ENCODE results near the gene PRKAG2. TPM values are rescaled to one million over a fixed set of nuclear protein-coding genes. Genes with fewer than 3 reads are reported as not detected.

The PRKAG2 gene
- total RNA-seq, 1 donor from 2014 or later, result 15.7 TPM

DNA sequence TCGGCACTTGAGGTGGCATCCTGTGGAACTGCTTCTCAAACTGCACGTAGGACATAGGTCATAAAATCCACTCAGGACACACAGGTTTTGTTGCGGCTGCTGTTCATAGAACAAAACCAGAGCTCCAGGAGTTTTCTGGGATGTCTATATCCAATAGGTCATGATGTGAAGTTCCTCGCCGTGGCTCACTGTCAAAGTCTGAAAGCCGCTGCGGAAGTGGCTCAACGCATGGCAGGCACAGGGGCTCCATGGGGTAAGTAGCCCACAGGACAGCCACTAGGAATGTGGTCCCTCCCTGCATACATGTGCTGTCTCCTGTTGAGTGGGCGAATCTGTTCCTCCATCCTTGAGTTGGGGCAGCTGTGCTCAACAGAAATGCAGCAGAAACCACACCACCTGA, 72.2 kb downstream of the PRKAG2 start:
- no peaks in the 10 kb centered on the region for H3K36me3 Mint-ChIP-seq
- H3K27ac Mint-ChIP-seq, result no peak overlapping the region
- peaks cover 2% of the 10 kb centered on the region for H3K4me1 Mint-ChIP-seq
- no peak for DNase-seq (ENCODE audit: low spot score in 2 of 2, unreplicated experiment in 2 of 2)
- TF ChIP-seq, protein P1, sequence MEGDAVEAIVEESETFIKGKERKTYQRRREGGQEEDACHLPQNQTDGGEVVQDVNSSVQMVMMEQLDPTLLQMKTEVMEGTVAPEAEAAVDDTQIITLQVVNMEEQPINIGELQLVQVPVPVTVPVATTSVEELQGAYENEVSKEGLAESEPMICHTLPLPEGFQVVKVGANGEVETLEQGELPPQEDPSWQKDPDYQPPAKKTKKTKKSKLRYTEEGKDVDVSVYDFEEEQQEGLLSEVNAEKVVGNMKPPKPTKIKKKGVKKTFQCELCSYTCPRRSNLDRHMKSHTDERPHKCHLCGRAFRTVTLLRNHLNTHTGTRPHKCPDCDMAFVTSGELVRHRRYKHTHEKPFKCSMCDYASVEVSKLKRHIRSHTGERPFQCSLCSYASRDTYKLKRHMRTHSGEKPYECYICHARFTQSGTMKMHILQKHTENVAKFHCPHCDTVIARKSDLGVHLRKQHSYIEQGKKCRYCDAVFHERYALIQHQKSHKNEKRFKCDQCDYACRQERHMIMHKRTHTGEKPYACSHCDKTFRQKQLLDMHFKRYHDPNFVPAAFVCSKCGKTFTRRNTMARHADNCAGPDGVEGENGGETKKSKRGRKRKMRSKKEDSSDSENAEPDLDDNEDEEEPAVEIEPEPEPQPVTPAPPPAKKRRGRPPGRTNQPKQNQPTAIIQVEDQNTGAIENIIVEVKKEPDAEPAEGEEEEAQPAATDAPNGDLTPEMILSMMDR (IDR thresholded peaks at IDR 0.05; ENCODE audit: unreplicated experiment), result no peak
- H3K27me3 Mint-ChIP-seq (ENCODE audit: low read depth), result peaks cover 52% of the 10 kb centered on the region
- H3K4me3 Mint-ChIP-seq, result no peak overlapping the region
- no peaks in the 10 kb centered on the region for H3K9me3 Mint-ChIP-seq

DNA sequence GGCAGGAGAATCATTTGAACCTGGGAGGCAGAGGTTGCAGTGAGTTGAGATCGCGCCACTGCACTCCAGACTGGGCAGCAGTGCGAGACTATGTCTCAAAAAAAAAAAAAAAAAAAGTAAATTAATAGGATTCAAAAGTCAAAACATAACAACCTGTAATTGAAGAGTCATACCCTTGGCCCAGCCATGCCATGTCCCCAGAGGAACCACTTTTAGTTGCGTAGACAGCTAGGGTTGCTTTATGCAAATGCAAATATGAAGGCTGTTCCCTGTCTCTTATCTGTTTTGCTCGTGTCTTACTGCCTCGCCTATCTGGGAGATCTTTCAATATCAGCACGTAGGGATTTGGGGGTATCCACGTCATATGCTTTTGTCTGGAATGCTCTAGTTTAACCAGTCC, 73.1 kb downstream of the PRKAG2 start:
- Mint-ChIP-seq H3K4me3 (no peak overlapping the region), H3K36me3 (no peaks in the 10 kb centered on the region), H3K4me1 (peaks cover 2% of the 10 kb centered on the region), H3K9me3 (no peaks in the 10 kb centered on the region), H3K27me3 (ENCODE audit: low read depth) (peaks cover 49% of the 10 kb centered on the region), H3K27ac (no peak overlapping the region)
- TF ChIP-seq, protein P1 (IDR thresholded peaks at IDR 0.05; ENCODE audit: unreplicated experiment), result no peak
- no peak for DNase-seq (ENCODE audit: low spot score in 2 of 2, unreplicated experiment in 2 of 2)

GRCh38 chr7:151802469-151802846, 74.5 kb downstream of the PRKAG2 start:
- Mint-ChIP-seq H3K27ac (no peak overlapping the region), H3K27me3 (ENCODE audit: low read depth) (peaks cover 40% of the 10 kb centered on the region), H3K4me1 (peaks cover 2% of the 10 kb centered on the region), H3K9me3 (no peaks in the 10 kb centered on the region), H3K4me3 (no peak overlapping the region), H3K36me3 (no peaks in the 10 kb centered on the region)
- TF ChIP-seq, protein P1 (IDR thresholded peaks at IDR 0.05; ENCODE audit: unreplicated experiment), result no peak
- no peak for DNase-seq (ENCODE audit: low spot score in 2 of 2, unreplicated experiment in 2 of 2)

GRCh38 chr7:151801782-151802468, 75.0 kb downstream of the PRKAG2 start:
- Mint-ChIP-seq H3K36me3 (no peaks in the 10 kb centered on the region), H3K27me3 (ENCODE audit: low read depth) (peaks cover 37% of the 10 kb centered on the region), H3K4me3 (no peak overlapping the region), H3K9me3 (no peaks in the 10 kb centered on the region), H3K27ac (no peak overlapping the region), H3K4me1 (peaks cover 2% of the 10 kb centered on the region)
- no peak for DNase-seq (ENCODE audit: low spot score in 2 of 2, unreplicated experiment in 2 of 2)
- TF ChIP-seq, protein P1 (IDR thresholded peaks at IDR 0.05; ENCODE audit: unreplicated experiment), result no peak

DNA sequence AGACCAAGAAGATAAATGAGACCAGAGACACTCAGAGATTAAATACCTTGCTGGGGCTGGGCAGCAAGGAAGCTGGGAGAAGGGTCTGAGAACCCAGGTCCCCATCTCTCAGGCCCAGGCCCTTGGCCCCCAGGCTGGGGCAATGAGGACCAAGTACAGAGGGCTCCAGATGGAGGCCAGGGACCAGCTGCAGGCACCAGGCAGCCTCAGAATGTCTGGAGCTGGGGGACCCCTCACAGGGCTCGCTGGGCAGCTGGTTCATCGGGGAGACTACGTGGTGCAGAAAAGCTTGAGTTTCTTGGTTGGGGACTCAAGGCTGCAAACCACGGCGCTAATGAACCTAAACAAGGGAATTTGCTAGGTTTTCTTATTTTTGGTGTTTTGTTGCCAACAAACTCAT, 75.6 kb downstream of the PRKAG2 start:
- DNase-seq (ENCODE audit: low spot score in 2 of 2, unreplicated experiment in 2 of 2), result no peak
- Mint-ChIP-seq H3K4me3 (no peak overlapping the region), H3K27ac (no peak overlapping the region), H3K36me3 (no peaks in the 10 kb centered on the region), H3K9me3 (no peaks in the 10 kb centered on the region), H3K27me3 (ENCODE audit: low read depth) (peaks cover 30% of the 10 kb centered on the region), H3K4me1 (peaks cover under 1% of the 10 kb centered on the region)
- TF ChIP-seq, protein P1 (IDR thresholded peaks at IDR 0.05; ENCODE audit: unreplicated experiment), result no peak
